Measurements from ENCODE around the gene EIF3M.

Gene EIF3M

DNA sequence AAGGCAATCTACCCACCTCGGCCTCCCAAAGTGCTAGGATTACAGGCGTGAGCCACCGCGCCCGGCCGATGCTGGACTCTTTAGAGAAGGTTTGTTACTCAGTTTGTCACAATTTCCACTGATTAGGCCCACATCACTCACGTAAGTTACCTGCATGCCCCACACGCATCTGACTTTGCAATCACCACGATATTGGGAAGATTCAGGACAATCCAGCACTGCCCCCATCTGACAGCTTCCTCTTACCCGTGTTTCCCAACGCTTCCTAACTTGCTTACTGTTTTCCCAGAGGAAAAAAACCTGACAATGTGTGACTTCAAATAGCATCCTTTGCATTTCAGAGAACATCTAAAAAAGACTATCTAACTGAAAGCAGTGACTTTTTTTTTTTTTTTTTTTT, 21.8 kb upstream of the EIF3M start:
- POLR2A ChIA-PET, result no interaction called here
- TF ChIP-seq, protein P1, sequence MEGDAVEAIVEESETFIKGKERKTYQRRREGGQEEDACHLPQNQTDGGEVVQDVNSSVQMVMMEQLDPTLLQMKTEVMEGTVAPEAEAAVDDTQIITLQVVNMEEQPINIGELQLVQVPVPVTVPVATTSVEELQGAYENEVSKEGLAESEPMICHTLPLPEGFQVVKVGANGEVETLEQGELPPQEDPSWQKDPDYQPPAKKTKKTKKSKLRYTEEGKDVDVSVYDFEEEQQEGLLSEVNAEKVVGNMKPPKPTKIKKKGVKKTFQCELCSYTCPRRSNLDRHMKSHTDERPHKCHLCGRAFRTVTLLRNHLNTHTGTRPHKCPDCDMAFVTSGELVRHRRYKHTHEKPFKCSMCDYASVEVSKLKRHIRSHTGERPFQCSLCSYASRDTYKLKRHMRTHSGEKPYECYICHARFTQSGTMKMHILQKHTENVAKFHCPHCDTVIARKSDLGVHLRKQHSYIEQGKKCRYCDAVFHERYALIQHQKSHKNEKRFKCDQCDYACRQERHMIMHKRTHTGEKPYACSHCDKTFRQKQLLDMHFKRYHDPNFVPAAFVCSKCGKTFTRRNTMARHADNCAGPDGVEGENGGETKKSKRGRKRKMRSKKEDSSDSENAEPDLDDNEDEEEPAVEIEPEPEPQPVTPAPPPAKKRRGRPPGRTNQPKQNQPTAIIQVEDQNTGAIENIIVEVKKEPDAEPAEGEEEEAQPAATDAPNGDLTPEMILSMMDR (IDR thresholded peaks at IDR 0.05; ENCODE audit: insufficient read depth, low read length, missing control alignments), result no peak
- H3K4me3 ChIP-seq (ENCODE audit: low read depth, low read length), result no peak overlapping the region
- CTCF ChIA-PET, result no interaction called here
- no peak for DNase-seq (ENCODE audit: low read depth, low spot score)

- no peak for DNase-seq (ENCODE audit: low read depth, low spot score)
- POLR2A ChIA-PET, result no interaction called here
- CTCF ChIA-PET, result no interaction called here
- no peak overlapping the region for H3K4me3 ChIP-seq (ENCODE audit: low read depth, low read length)
- TF ChIP-seq, protein P1 (IDR thresholded peaks at IDR 0.05; ENCODE audit: insufficient read depth, low read length, missing control alignments), result no peak
These were observed 20.6 kb upstream of the EIF3M start for GRCh38 chr11:32562839-32563599.

DNA sequence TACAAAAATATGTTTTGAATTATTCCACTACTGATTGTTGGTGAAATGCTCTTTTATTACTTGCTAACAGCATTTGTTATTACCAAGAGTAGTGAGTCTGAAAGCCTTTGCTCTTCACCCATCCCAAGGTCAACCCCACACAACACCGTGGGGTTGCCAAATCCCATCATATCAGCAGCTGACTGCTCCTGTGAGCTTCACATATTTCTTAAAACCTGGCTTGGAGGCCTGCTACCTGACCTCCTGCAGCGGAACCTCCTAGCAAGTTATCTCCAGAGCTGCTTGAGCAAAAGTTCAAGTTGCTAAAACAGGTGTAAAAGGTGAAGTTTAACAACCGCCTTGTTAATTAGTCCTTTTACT, 20.1 kb upstream of the EIF3M start:
- CTCF ChIA-PET, result no interaction called here
- no peak for DNase-seq (ENCODE audit: low read depth, low spot score)
- POLR2A ChIA-PET, result no interaction called here
- no peak overlapping the region for H3K4me3 ChIP-seq (ENCODE audit: low read depth, low read length)
- TF ChIP-seq, protein P1 (IDR thresholded peaks at IDR 0.05; ENCODE audit: insufficient read depth, low read length, missing control alignments), result no peak

- POLR2A ChIA-PET, result no interaction called here
- TF ChIP-seq, protein P1 (IDR thresholded peaks at IDR 0.05; ENCODE audit: insufficient read depth, low read length, missing control alignments), result no peak
- no peak for DNase-seq (ENCODE audit: low read depth, low spot score)
- no peak overlapping the region for H3K4me3 ChIP-seq (ENCODE audit: low read depth, low read length)
- CTCF ChIA-PET, result no interaction called here
These were observed 17.1 kb upstream of the EIF3M start for GRCh38 chr11:32566517-32566916.

DNA sequence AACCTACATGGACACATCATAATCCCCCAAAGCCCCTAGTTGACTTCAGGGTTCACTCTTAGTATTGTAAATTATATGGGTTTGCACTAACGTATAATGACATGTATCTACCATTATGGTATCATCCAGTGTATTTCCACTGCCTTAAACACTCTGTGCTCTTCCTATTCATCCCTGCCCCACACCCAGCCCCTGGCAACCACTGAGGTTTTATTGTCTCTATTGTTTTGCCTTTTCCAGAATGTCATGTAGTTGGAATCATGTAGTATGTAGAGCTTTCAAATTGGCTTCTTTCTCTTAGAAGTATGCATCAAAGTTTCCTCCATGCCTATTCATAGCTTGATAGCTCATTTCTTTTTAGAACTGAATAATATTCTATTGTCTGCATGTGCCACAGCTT, 16.5 kb upstream of the EIF3M start:
- ChIA-PET CTCF (no interaction called here), POLR2A (no interaction called here)
- no peak for DNase-seq (ENCODE audit: low read depth, low spot score)
- no peak overlapping the region for H3K4me3 ChIP-seq (ENCODE audit: low read depth, low read length)
- TF ChIP-seq, protein P1 (IDR thresholded peaks at IDR 0.05; ENCODE audit: insufficient read depth, low read length, missing control alignments), result no peak

GRCh38 chr11:32569313-32569881, 14.2 kb upstream of the EIF3M start:
- POLR2A ChIA-PET, result no interaction called here
- no peak for DNase-seq (ENCODE audit: low read depth, low spot score)
- CTCF ChIA-PET, result no interaction called here
- TF ChIP-seq, protein P1 (IDR thresholded peaks at IDR 0.05; ENCODE audit: insufficient read depth, low read length, missing control alignments), result no peak
- no peak overlapping the region for H3K4me3 ChIP-seq (ENCODE audit: low read depth, low read length)

Measured in AG04449 (cell line).